ENCODE data around the gene CDC5L. TPM values are rescaled to one million over a fixed set of nuclear protein-coding genes. Genes with fewer than 3 reads are reported as not detected.

Gene CDC5L
- polyA plus RNA-seq, 4 donors, result 31.5 to 48.6 (median 40.7) TPM

- DNase-seq (ENCODE audit: low read depth in 4 of 4, low spot score in 3 of 4), result no peak
Measured at GRCh38 chr6:44373051-44373450, 14.5 kb upstream of the CDC5L start.

GRCh38 chr6:44373787-44374186 is 13.7 kb upstream of the CDC5L start:
- DNase-seq (ENCODE audit: low read depth in 4 of 4, low spot score in 3 of 4), result no peak

GRCh38 chr6:44375071-44375470 is 12.4 kb upstream of the CDC5L start:
- DNase-seq (ENCODE audit: low read depth in 4 of 4, low spot score in 3 of 4), result no peak

GRCh38 chr6:44377484-44377883 is 10.0 kb upstream of the CDC5L start:
- DNase-seq (ENCODE audit: low read depth in 4 of 4, low spot score in 3 of 4), result no peak

- no peak for DNase-seq (ENCODE audit: low read depth in 4 of 4, low spot score in 3 of 4)
Measured at GRCh38 chr6:44377971-44378370, 9.5 kb upstream of the CDC5L start.

GRCh38 chr6:44381739-44382138 is 5.8 kb upstream of the CDC5L start:
- DNase-seq (ENCODE audit: low read depth in 4 of 4, low spot score in 3 of 4), result no peak

- no peak for DNase-seq (ENCODE audit: low read depth in 4 of 4, low spot score in 3 of 4)
Measured at GRCh38 chr6:44386364-44386928, 1.1 kb upstream of the CDC5L start.

GRCh38 chr6:44386929-44387345 is 569 bp upstream of the CDC5L start:
- peak in 2 of 4 donors; percentile 1 to 46 for DNase-seq (ENCODE audit: low read depth in 4 of 4, low spot score in 3 of 4)

GRCh38 chr6:44388135-44388487 is 605 bp downstream of the CDC5L start:
- peak in 1 of 4 donors; percentile 3 for DNase-seq (ENCODE audit: low read depth in 4 of 4, low spot score in 3 of 4)

- DNase-seq (ENCODE audit: low read depth in 4 of 4, low spot score in 3 of 4), result no peak
Measured at GRCh38 chr6:44388887-44389286, 1.4 kb downstream of the CDC5L start.

- peak in 1 of 4 donors; percentile 18 for DNase-seq (ENCODE audit: low read depth in 4 of 4, low spot score in 3 of 4)
Measured at GRCh38 chr6:44390158-44390683, 2.7 kb downstream of the CDC5L start.

GRCh38 chr6:44395501-44395900 is 8.0 kb downstream of the CDC5L start:
- no peak for DNase-seq (ENCODE audit: low read depth in 4 of 4, low spot score in 3 of 4)

GRCh38 chr6:44396968-44397367 is 9.5 kb downstream of the CDC5L start:
- no peak for DNase-seq (ENCODE audit: low read depth in 4 of 4, low spot score in 3 of 4)

GRCh38 chr6:44397424-44398164 is 10.1 kb downstream of the CDC5L start:
- DNase-seq (ENCODE audit: low read depth in 4 of 4, low spot score in 3 of 4), result no peak

- no peak for DNase-seq (ENCODE audit: low read depth in 4 of 4, low spot score in 3 of 4)
Measured at GRCh38 chr6:44399991-44400390, 12.5 kb downstream of the CDC5L start.

GRCh38 chr6:44400572-44400971 is 13.1 kb downstream of the CDC5L start:
- no peak for DNase-seq (ENCODE audit: low read depth in 4 of 4, low spot score in 3 of 4)

- no peak for DNase-seq (ENCODE audit: low read depth in 4 of 4, low spot score in 3 of 4)
Measured at GRCh38 chr6:44401138-44401537, 13.6 kb downstream of the CDC5L start.

GRCh38 chr6:44404022-44404714 is 16.7 kb downstream of the CDC5L start:
- DNase-seq (ENCODE audit: low read depth in 4 of 4, low spot score in 3 of 4), result no peak

GRCh38 chr6:44404715-44405099 is 17.2 kb downstream of the CDC5L start:
- no peak for DNase-seq (ENCODE audit: low read depth in 4 of 4, low spot score in 3 of 4)

- no peak for DNase-seq (ENCODE audit: low read depth in 4 of 4, low spot score in 3 of 4)
Measured at GRCh38 chr6:44407951-44408670, 20.6 kb downstream of the CDC5L start.

GRCh38 chr6:44409207-44409794 is 21.8 kb downstream of the CDC5L start:
- DNase-seq (ENCODE audit: low read depth in 4 of 4, low spot score in 3 of 4), result no peak
